Peyer's patch (tissue), 4 donors: ENCODE results near the gene ELOVL5. TPM values are rescaled to one million over a fixed set of nuclear protein-coding genes. Genes with fewer than 3 reads are reported as not detected.

Source experiments
- DNase-seq, 3 donors: peaks; one replicate each; pipeline ENCODE4 v3.0.0-alpha.2; 2017 to 2019
- H3K27ac ChIP-seq, 4 donors: fragments of 200-600 bp; sonication (generic); one replicate each; pipeline ENCODE4 v1.5.1; 2016 to 2019
- H3K27me3 ChIP-seq, 2 donors: fragments of 200-600 bp; sonication (generic); one replicate each; pipeline ENCODE4 v1.5.1; 2019
- H3K36me3 ChIP-seq, 3 donors: fragments of 200-600 bp; sonication (generic); one replicate each; pipeline ENCODE4 v1.5.1; 2016 to 2019
- H3K4me1 ChIP-seq, 4 donors: fragments of 200-600 bp; sonication (generic); one replicate each; pipeline ENCODE4 v1.5.1; 2016 to 2019
- H3K4me3 ChIP-seq, 4 donors: fragments of 200-600 bp; sonication (generic); 1 replicate in 3 of 4; 2 replicates in 1 of 4; pipeline ENCODE4 v1.5.1; 2016 to 2019; ENCODE audit warnings: mild to moderate bottlenecking in 1 of 4
- H3K9me3 ChIP-seq, 4 donors: fragments of 200-600 bp; sonication (generic); one replicate each; pipeline ENCODE4 v1.5.1; 2016 to 2019; ENCODE audit warnings: mild to moderate bottlenecking in 1 of 4
- CTCF ChIP-seq, 6 experiments: fragments of 450-650 bp in 4 of 6; fragments of 200-600 bp in 2 of 6; sonication (generic) in 1 of 6; IDR thresholded peaks; one replicate each; pipeline ENCODE4 v1.5.1; 2017 to 2019; ENCODE audit warnings: antibody characterized with exemption in 6 of 6, mild to moderate bottlenecking in 3 of 6, moderate library complexity in 1 of 6
- POLR2A ChIP-seq, 2 donors: fragments of 450-650 bp; IDR thresholded peaks; one replicate each; pipeline ENCODE4 v1.5.1; 2017; ENCODE audit warnings: antibody characterized with exemption in 2 of 2, mild to moderate bottlenecking in 2 of 2, moderate library complexity in 2 of 2
- total RNA-seq, 4 donors: library from RNA; depleted of rRNA; stranded (reverse); fragments of >200 nt; gene quantifications; one replicate each; pipeline ENCODE4 v1.1.0, GENCODE V29; 2016

ELOVL5 gene
- total RNA-seq, 4 donors from 2014 or later: 40.3 to 101 (median 78.6) TPM

- no peak for TF ChIP-seq CTCF (IDR thresholded peaks at IDR 0.05)
- no peak for TF ChIP-seq POLR2A (IDR thresholded peaks at IDR 0.05)
These were observed 34.9 kb downstream of the ELOVL5 start for GRCh38 chr6:53313784-53314400.

GRCh38 chr6:53312355-53312754 is 36.4 kb downstream of the ELOVL5 start:
- no peaks in the 10 kb centered on the region for H3K27me3 ChIP-seq
- H3K36me3 ChIP-seq: no peaks in the 10 kb centered on the region
- peaks cover 0 to 23% (median 9%) of the 10 kb centered on the region in 4 donors for H3K4me1 ChIP-seq
- DNase-seq: no peak
- no peak overlapping the region for H3K4me3 ChIP-seq
- H3K9me3 ChIP-seq: no peaks in the 10 kb centered on the region
- no peak overlapping the region for H3K27ac ChIP-seq
- no peak for TF ChIP-seq POLR2A (IDR thresholded peaks at IDR 0.05)
- no peak for TF ChIP-seq CTCF (IDR thresholded peaks at IDR 0.05)

More at GRCh38 chr6:53313784-53314400, 34.9 kb downstream of the ELOVL5 start:
- Histone ChIP-seq H3K36me3 (no peaks in the 10 kb centered on the region), H3K27ac (no peak overlapping the region), H3K4me1 (peaks cover 0 to 22% (median 3%) of the 10 kb centered on the region in 4 donors), H3K4me3 (no peak overlapping the region), H3K9me3 (no peaks in the 10 kb centered on the region), H3K27me3 (no peaks in the 10 kb centered on the region)
- DNase-seq: no peak

- TF ChIP-seq CTCF (IDR thresholded peaks at IDR 0.05) (no peak), POLR2A (IDR thresholded peaks at IDR 0.05) (no peak)
- Histone ChIP-seq H3K9me3 (no peaks in the 10 kb centered on the region), H3K4me1 (peaks cover 0 to 25% (median 12%) of the 10 kb centered on the region in 4 donors), H3K27me3 (no peaks in the 10 kb centered on the region), H3K36me3 (no peaks in the 10 kb centered on the region), H3K27ac (no peak overlapping the region), H3K4me3 (no peak overlapping the region)
- DNase-seq: no peak
These were observed 37.2 kb downstream of the ELOVL5 start for GRCh38 chr6:53311586-53311935.

GRCh38 chr6:53310771-53311585 is 37.8 kb downstream of the ELOVL5 start:
- H3K4me1 ChIP-seq: peaks cover 0 to 27% (median 12%) of the 10 kb centered on the region in 4 donors
- no peaks in the 10 kb centered on the region for H3K27me3 ChIP-seq
- H3K4me3 ChIP-seq: no peak overlapping the region
- H3K9me3 ChIP-seq: no peaks in the 10 kb centered on the region
- peak overlapping the region in 1 of 4 donors; percentile 32 for H3K27ac ChIP-seq
- TF ChIP-seq POLR2A (IDR thresholded peaks at IDR 0.05) (no peak), CTCF (IDR thresholded peaks at IDR 0.05) (no peak)
- DNase-seq: no peak
- H3K36me3 ChIP-seq: no peaks in the 10 kb centered on the region

GRCh38 chr6:53309901-53310300 is 38.8 kb downstream of the ELOVL5 start:
- Histone ChIP-seq H3K9me3 (no peaks in the 10 kb centered on the region), H3K36me3 (no peaks in the 10 kb centered on the region), H3K27ac (peak overlapping the region in 2 of 4 donors; percentile 9 to 28), H3K4me3 (no peak overlapping the region), H3K27me3 (no peaks in the 10 kb centered on the region), H3K4me1 (peaks cover 0 to 27% (median 12%) of the 10 kb centered on the region in 4 donors)
- TF ChIP-seq POLR2A (IDR thresholded peaks at IDR 0.05): no peak
- TF ChIP-seq CTCF (IDR thresholded peaks at IDR 0.05): no peak
- no peak for DNase-seq
